Activated gamma-delta T cell (primary cell): Measurements from ENCODE around the gene ZNF354C.

ENCODE experiments used
- DNase-seq: peaks from one replicate; lab custom pipeline; 2025; lab: John Stamatoyannopoulos, UW

The ZNF354C gene

GRCh38 chr5:179113945-179114641, 53.9 kb downstream of the ZNF354C start:
- no peak for DNase-seq

DNA sequence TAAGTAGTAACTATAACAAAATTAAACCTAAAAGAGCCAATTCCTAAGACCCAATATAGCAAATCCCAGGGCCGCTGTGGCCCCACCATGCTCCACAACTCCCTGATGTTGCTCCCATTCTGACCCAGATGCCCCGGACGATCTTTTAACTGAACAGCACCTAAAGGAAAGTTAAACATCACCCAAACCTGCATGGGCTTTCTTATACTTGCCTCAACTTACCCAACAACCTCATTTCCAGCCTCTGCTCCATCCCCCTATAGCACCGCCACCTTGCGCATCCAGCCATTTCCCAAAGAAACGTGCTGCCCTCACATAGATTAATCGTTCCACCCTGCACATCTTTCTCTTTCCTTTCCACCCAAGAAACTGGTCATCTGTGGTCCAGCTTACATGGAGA, 54.6 kb downstream of the ZNF354C start:
- no peak for DNase-seq

DNA sequence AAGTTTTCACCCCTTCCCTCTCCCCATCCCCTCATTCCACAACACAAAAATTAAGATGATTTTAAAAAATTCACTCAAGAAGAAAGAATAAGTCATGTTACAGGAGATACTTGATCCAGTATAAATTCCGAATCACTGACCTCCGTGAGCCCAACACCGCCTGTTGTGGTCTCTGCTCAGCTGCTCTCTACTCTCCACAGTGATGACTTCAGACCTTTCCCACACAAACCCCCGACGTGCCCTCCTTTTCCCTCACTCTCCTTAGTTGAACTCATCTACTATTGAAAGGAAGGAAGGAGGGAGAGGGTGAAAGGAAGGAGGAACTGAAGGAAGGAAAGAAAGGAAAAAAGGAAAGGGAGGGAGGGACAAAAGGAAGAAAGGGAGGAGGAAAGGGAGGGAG, 55.1 kb downstream of the ZNF354C start:
- no peak for DNase-seq

- no peak for DNase-seq
These were observed 55.8 kb downstream of the ZNF354C start for GRCh38 chr5:179115845-179116524.

DNA sequence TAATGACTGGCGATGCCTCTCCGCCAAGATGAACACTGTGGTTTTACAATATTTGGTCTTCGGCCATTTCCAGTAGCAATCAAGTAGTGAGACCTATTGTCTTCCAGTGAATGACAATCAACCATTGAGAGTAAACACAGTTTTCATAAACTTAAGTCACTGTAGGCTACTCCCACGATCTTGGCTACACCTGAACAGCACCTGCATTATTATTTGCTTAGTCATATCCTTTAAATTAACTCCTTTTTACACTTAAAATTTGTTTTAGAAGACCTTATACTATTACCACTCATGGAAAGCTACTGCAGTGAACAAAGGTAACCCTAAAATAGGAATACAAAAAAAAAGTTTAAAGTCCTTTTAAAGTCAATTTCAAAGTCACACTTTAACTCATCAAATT, 58.2 kb downstream of the ZNF354C start:
- no peak for DNase-seq

GRCh38 chr5:179118756-179119414, 58.7 kb downstream of the ZNF354C start:
- no peak for DNase-seq

GRCh38 chr5:179119415-179120170, 59.4 kb downstream of the ZNF354C start:
- no peak for DNase-seq

- no peak for DNase-seq
These were observed 60.3 kb downstream of the ZNF354C start for GRCh38 chr5:179120421-179120861.

DNA sequence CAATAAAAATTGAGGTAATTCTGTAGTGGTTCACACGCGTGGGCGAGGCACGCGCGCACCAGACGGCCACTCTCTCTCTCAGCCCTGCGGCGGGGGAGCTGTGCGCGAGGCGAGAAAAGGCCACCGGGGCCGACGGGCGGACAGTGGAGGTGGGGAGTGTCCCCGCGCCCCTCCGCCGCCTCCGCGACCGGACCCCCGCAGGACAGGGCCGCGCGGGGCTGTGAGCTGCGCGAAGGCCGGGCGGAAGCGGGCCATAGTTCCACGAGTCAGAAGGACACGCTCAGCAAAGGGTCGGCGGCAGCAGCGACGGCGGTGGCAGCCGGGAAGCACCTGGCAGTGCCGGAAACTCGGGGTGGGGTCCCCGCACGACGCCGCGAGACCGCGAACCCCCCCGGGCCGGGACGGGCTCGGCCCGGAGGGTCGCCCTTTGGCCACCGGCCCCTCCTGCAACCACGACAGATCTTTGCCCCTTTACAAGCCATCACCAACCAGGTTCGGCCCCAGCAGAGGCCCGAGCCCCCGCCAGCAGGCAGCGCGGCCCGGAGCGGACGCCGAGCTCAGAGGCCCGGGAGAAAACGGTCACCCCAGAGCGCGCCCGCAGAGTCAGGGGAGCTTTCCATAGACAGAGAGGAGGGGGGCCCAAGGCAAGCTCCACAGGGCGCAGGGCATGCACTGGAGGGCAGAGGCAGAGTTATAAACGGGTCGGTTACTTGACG, 60.9 kb downstream of the ZNF354C start:
- no peak for DNase-seq

GRCh38 chr5:179121667-179122111, 61.5 kb downstream of the ZNF354C start:
- no peak for DNase-seq

- no peak for DNase-seq
These were observed 62.4 kb downstream of the ZNF354C start for GRCh38 chr5:179122411-179123108.

DNA sequence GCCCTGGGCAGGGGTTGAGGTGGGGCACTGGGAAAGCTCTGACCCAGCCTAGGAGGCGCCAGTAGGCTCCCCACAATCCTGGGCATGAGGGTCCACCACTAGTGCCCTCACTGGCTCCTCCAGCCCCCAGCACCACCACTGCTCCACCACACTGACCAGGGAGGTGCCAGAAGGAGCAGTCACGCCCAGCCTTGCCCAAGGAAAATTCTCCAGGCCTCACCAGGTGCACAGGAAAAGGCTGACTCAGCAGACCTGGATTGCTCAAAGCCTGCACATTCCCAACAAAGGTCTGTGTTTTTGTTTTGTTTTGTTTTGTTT, 62.9 kb downstream of the ZNF354C start:
- DNase-seq = no peak

- no peak for DNase-seq
These were observed 63.5 kb downstream of the ZNF354C start for GRCh38 chr5:179123491-179124272.

GRCh38 chr5:179124273-179124852, 64.2 kb downstream of the ZNF354C start:
- no peak for DNase-seq

- no peak for DNase-seq
These were observed 64.9 kb downstream of the ZNF354C start for GRCh38 chr5:179124853-179125788.

DNA sequence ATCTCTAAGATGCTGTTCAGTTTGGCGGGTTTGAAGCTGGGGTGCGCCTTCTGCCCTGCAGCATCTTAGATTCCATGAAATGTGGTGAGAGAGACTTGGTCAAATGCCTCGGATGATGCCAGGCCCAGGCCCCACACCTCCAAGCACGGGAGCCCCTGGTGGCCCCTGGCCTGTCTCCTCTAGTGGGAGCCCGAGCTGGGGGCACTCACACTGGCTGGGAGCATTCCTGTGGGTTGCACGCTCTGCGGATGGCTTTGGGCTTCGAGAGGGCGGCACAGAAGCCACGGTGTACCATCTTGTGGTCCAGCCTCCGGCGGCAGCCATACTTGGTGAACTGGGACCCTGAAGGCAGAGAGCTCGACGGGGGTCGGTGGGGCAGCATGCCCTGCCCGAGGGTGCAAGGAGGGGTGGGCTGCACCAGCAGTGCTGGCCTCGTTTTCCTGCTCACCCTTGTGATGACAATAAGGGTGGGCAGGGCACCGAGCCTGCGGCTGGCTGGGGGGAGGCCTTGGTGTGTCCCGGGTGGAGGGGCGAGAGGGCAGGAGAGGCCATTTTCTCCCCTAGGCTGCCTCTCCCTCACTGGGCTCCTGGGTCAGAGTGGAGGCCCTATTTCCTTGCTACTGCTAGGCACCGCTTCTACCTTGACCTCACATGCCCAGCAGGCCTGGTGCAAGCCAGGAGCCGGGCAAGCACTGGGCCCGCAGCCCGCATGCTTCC, 65.8 kb downstream of the ZNF354C start:
- DNase-seq = no peak

DNA sequence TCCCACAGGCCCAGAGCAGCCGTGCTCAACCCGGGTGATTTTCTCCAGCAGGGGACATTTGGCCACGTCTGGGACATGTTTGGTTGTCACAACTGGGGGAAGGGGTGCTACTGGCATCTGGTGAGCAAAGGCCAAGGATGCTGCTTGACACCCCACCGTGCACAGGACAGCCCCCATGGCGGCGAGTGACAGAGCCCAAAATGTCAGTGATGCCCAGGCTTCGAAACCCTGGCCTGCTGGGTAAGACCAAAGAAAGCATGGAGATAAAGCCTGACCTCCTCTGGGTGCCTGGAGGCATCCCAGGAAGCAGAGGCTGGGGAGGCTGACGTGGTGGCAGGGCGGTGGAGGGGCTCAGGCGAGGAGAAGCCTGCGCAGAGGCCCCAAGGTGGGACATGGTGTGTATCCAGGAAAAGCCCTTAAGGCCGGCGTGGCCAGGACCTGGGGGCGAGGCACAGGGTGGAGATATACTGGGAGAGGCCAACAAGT, 66.4 kb downstream of the ZNF354C start:
- no peak for DNase-seq
